Heart left ventricle (tissue), 13 donors: ENCODE measurements around the gene PSMD11.

Experiments
- POLR2A ChIP-seq, 2 donors: fragments of 450-650 bp; IDR thresholded peaks; one replicate each; pipeline ENCODE4 v1.6.1; 2017; ENCODE audit warnings: antibody characterized with exemption in 2 of 2, mild to moderate bottlenecking in 2 of 2, moderate library complexity in 2 of 2
- TF ChIP-seq, protein P1 (sequence below), 12 donors: fragments of 200-600 bp; sonication (generic) in 4 of 12; IDR thresholded peaks; one replicate each; pipeline versions ENCODE4 v1.5.0 to v1.8.0; 2018 to 2022; ENCODE audit warnings: antibody characterized with exemption in 12 of 12, mild to moderate bottlenecking in 5 of 12
- donor health status: ischemic (EF 13 %, LVEDD 7.1; RV severe dilation, severe dysfunction).
- donor health status: DM: no; HTN: yes; CAD: no.
- donor health status: DM: no; HTN: no; CAD: no.
- donor health status: ischemic (EF 25% LVEDD 6.9; RV normal size, moderate dysfunction).
- donor health status: ischemic (EF 25% LVEDD 5.7; RV mildly dilated, moderate dysfunction).
- donor health status: ischemic (EF 35%, LVEDD 5.7; RV mildly dilated, moderate dysfunction).
- donor health status: nonischemic (EF 11% LVEDD 7.7; RV severe dilation, severe dysfunction).
- donor health status: DM: yes; HTN: yes; CAD: no.
- donor health status: PGD.
- donor health status: ischemic (EF 29% LVEDD 5.4; RV normal size, mild dysfunction).
- donor health status: nonischemic (EF 23%, LVEDD 6.1; RV moderate dilation, normal function).

DNA sequence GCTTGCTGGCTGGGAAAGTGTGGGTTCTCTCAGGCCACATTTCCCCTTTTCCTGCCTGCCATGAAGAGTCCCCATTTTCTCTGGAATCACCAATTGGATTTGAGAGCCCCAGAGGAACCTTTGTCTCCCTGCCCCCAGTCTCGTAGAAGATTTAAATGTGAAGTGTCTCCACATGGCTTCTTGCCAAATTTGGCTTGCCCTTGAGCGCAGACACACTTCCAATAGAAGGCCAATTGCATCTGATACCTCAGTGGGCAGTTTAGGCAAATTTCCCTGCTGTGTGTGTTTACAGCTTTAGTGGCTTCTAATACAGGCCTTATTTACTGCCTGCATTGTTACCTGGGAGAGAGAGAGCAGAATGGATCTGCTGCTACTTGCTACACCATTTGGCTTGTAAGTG, 72.1 kb downstream of the PSMD11 start:
- no peak for TF ChIP-seq POLR2A (IDR thresholded peaks at IDR 0.05)
- TF ChIP-seq, protein P1, sequence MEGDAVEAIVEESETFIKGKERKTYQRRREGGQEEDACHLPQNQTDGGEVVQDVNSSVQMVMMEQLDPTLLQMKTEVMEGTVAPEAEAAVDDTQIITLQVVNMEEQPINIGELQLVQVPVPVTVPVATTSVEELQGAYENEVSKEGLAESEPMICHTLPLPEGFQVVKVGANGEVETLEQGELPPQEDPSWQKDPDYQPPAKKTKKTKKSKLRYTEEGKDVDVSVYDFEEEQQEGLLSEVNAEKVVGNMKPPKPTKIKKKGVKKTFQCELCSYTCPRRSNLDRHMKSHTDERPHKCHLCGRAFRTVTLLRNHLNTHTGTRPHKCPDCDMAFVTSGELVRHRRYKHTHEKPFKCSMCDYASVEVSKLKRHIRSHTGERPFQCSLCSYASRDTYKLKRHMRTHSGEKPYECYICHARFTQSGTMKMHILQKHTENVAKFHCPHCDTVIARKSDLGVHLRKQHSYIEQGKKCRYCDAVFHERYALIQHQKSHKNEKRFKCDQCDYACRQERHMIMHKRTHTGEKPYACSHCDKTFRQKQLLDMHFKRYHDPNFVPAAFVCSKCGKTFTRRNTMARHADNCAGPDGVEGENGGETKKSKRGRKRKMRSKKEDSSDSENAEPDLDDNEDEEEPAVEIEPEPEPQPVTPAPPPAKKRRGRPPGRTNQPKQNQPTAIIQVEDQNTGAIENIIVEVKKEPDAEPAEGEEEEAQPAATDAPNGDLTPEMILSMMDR (IDR thresholded peaks at IDR 0.05) = no peak
